Hematopoietic multipotent progenitor cell treated with erythropoietin and hydrocortisone succinate and interleukin-3 and kit ligand, for 17 days (in vitro differentiated cells): Measurements from ENCODE around the gene OR2T34.
A peak's percentile ranks its signal among the peaks of the same experiment; 100 is the strongest.
"Not testable (repeated sequence)": the region's sequence is repeated elsewhere in the genome, so short reads cannot be mapped to it uniquely, and the experiment has no call there.

Source experiments
- DNase-seq: peaks from one replicate; pipeline ENCODE4 v3.0.0-alpha.2; 2015; ENCODE audit warnings: low spot score

OR2T34 gene

GRCh38 chr1:248574657-248575056, at the start of gene OR2T34:
TSS of gene OR2T34 (minus strand) at chr1:248574757. CDS start at chr1:248574757, 0 bp downstream.
- not testable (repeated sequence) for DNase-seq

GRCh38 chr1:248622570-248623001, 48.0 kb upstream of the OR2T34 start:
- DNase-seq: peak; percentile 4

GRCh38 chr1:248621770-248622169, 47.2 kb upstream of the OR2T34 start:
- DNase-seq: no peak

- no peak for DNase-seq
These were observed 44.3 kb upstream of the OR2T34 start for GRCh38 chr1:248618878-248619277.

GRCh38 chr1:248618119-248618518, 43.6 kb upstream of the OR2T34 start:
- no peak for DNase-seq

- DNase-seq: no peak
These were observed 39.2 kb upstream of the OR2T34 start for GRCh38 chr1:248613742-248614141.

- no peak for DNase-seq
These were observed 37.4 kb upstream of the OR2T34 start for GRCh38 chr1:248611883-248612414.

- DNase-seq: no peak
These were observed 35.7 kb upstream of the OR2T34 start for GRCh38 chr1:248610301-248610700.

GRCh38 chr1:248599396-248599795, 24.8 kb upstream of the OR2T34 start:
- DNase-seq: no peak

GRCh38 chr1:248597589-248597988, 23.0 kb upstream of the OR2T34 start, which contains the start of gene OR2T10:
TSS of gene OR2T10 (minus strand) at chr1:248597700. CDS start at chr1:248593768, 3,932 bp downstream.
- DNase-seq: no peak

GRCh38 chr1:248596615-248597014, 22.1 kb upstream of the OR2T34 start:
- no peak for DNase-seq

- no peak for DNase-seq
These were observed 18.7 kb upstream of the OR2T34 start for GRCh38 chr1:248593226-248593625.

- DNase-seq: no peak
These were observed 18.1 kb upstream of the OR2T34 start for GRCh38 chr1:248592655-248593054.

- DNase-seq: no peak
These were observed 15.5 kb upstream of the OR2T34 start for GRCh38 chr1:248590055-248590454.

- DNase-seq: no peak
These were observed 14.8 kb upstream of the OR2T34 start for GRCh38 chr1:248589334-248589733.

GRCh38 chr1:248585266-248585665, 10.7 kb upstream of the OR2T34 start:
- no peak for DNase-seq

- no peak for DNase-seq
These were observed 1.9 kb upstream of the OR2T34 start for GRCh38 chr1:248576260-248576980.

GRCh38 chr1:248573856-248574255, 701 bp downstream of the OR2T34 start:
- not testable (repeated sequence) for DNase-seq

GRCh38 chr1:248572049-248572448, 2.5 kb downstream of the OR2T34 start:
- DNase-seq: not testable (repeated sequence)

- DNase-seq: not testable (repeated sequence)
These were observed 3.7 kb downstream of the OR2T34 start for GRCh38 chr1:248570811-248571210.

- not testable (repeated sequence) for DNase-seq
These were observed 5.5 kb downstream of the OR2T34 start for GRCh38 chr1:248569049-248569448.

GRCh38 chr1:248565530-248566373, 8.8 kb downstream of the OR2T34 start:
- DNase-seq: not testable (repeated sequence)

- DNase-seq: not testable (repeated sequence)
These were observed 11.9 kb downstream of the OR2T34 start, which contains the start of gene OR2T29 for GRCh38 chr1:248562672-248563071. TSS of gene OR2T29 (minus strand) at chr1:248562772. CDS start at chr1:248559491, 3,281 bp downstream.
